Gastrocnemius medialis (tissue), 4 donors: ENCODE results near the gene MACIR. TPM values are rescaled to one million over a fixed set of nuclear protein-coding genes. Genes with fewer than 3 reads are reported as not detected.

Experiments used
- ATAC-seq, 2 donors: fragments of 150-250 bp; one replicate each; pipeline ENCODE4 v1.9.1; 2016
- DNase-seq, 2 donors: peaks; one replicate each; pipeline ENCODE4 v3.0.0-alpha.2; 2019
- H3K27ac ChIP-seq, 4 donors: fragments of 200-600 bp; sonication (generic); 1 replicate in 1 of 4; 2 replicates in 3 of 4; pipeline ENCODE4 v1.5.1; 2016 to 2018; ENCODE audit warnings: mild to moderate bottlenecking in 2 of 4, moderate library complexity in 1 of 4
- H3K27me3 ChIP-seq, 3 donors: fragments of 200-600 bp; sonication (generic) in 2 of 3; 1 replicate in 1 of 3; 2 replicates in 2 of 3; pipeline versions ENCODE4 v1.5.1 to v1.6.0; 2016 to 2019; ENCODE audit warnings: mild to moderate bottlenecking in 1 of 3, moderate library complexity in 1 of 3
- H3K36me3 ChIP-seq, 2 donors: fragments of 200-600 bp; sonication (generic) in 1 of 2; one replicate each; pipeline ENCODE4 v1.5.1; 2017 to 2018
- H3K4me1 ChIP-seq, 2 donors: fragments of 200-600 bp; sonication (generic) in 1 of 2; one replicate each; pipeline ENCODE4 v1.5.1; 2016 to 2017; ENCODE audit warnings: mild to moderate bottlenecking in 2 of 2
- H3K4me3 ChIP-seq, 4 donors: fragments of 200-600 bp; sonication (generic) in 3 of 4; 1 replicate in 1 of 4; 2 replicates in 3 of 4; pipeline ENCODE4 v1.5.1; 2016 to 2019; ENCODE audit warnings: mild to moderate bottlenecking in 2 of 4
- H3K9me3 ChIP-seq, 3 donors: fragments of 200-600 bp; sonication (generic) in 2 of 3; 1 replicate in 1 of 3; 2 replicates in 2 of 3; pipeline ENCODE4 v1.5.1; 2016 to 2019
- CTCF ChIP-seq, 5 experiments: fragments of 450-650 bp in 3 of 5; fragments of 200-600 bp in 2 of 5; sonication (generic) in 2 of 5; IDR thresholded peaks in 4 of 5; conservative IDR thresholded peaks in 1 of 5; 1 replicate in 4 of 5; 2 replicates in 1 of 5; pipeline ENCODE4 v1.5.1; 2016 to 2019; ENCODE audit warnings: antibody characterized with exemption in 5 of 5, mild to moderate bottlenecking in 3 of 5, moderate library complexity in 3 of 5
- POLR2A ChIP-seq, 2 donors: fragments of 450-650 bp; IDR thresholded peaks; one replicate each; pipeline ENCODE4 v1.6.1; 2017; ENCODE audit warnings: antibody characterized with exemption in 2 of 2, mild to moderate bottlenecking in 2 of 2, moderate library complexity in 2 of 2
- in situ Hi-C, 4 donors: fragments of 200-750 bp; cut with MboI; loops; one replicate each; pipeline versions ENCODE4 v1.15.0 to v1.8.0; 2017; ENCODE audit warnings: low sequenced_read_pairs in 4 of 4
- intact Hi-C: fragments of 100-400 bp; cut with DNase I; formaldehyde crosslinking; loops from one replicate; pipeline ENCODE4 v1.15.1; 2023; ENCODE audit warnings: low total_unique reads
- total RNA-seq, 4 donors: library from RNA; depleted of rRNA; stranded (reverse); fragments of >200 nt; gene quantifications; one replicate each; pipeline versions ENCODE4 v1.1.0 to v1.2.3, GENCODE V29; 2016

Gene MACIR
- total RNA-seq, 4 donors from 2014 or later, result 8.0 to 26.6 (median 21.7) TPM

- Histone ChIP-seq H3K27me3 (no peaks in the 10 kb centered on the region), H3K36me3 (no peaks in the 10 kb centered on the region), H3K4me1 (no peaks in the 10 kb centered on the region), H3K27ac (no peak overlapping the region), H3K4me3 (no peak overlapping the region), H3K9me3 (no peaks in the 10 kb centered on the region)
- intact Hi-C loops, result no loop called here
- DNase-seq (no peak), ATAC-seq (no peak)
- in situ Hi-C loops, result no loop called here
- TF ChIP-seq CTCF (IDR thresholded peaks at IDR 0.05 in 4 of 5, conservative IDR thresholded peaks at IDR 0.05 in 1 of 5), result no peak
- no peak for TF ChIP-seq POLR2A (IDR thresholded peaks at IDR 0.05)
These were observed 11.4 kb upstream of the MACIR start for GRCh38 chr5:103247118-103247517.

DNA sequence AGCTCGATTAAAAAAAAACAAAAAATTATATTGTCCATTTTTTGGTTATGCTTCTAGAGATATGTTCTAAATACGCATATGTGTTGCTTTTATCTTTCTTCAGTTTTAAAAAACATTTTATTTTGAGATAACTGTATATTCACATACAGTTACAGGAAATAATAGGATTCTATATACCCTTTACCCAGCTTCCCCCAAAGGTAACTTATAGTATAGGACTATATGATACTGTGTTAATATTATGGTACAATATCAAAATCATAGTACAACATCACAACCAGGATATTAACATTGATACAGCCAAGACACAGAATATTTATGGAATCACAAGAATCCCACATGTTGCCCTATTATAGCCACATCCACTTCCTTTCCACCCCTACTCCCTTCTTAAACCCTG, 9.5 kb upstream of the MACIR start:
- intact Hi-C loops (no loop called here), in situ Hi-C loops (no loop called here)
- Histone ChIP-seq H3K36me3 (no peaks in the 10 kb centered on the region), H3K9me3 (no peaks in the 10 kb centered on the region), H3K4me3 (no peak overlapping the region), H3K27ac (no peak overlapping the region), H3K4me1 (no peaks in the 10 kb centered on the region), H3K27me3 (no peaks in the 10 kb centered on the region)
- DNase-seq (no peak), ATAC-seq (no peak)
- TF ChIP-seq CTCF (IDR thresholded peaks at IDR 0.05 in 4 of 5, conservative IDR thresholded peaks at IDR 0.05 in 1 of 5), result no peak
- no peak for TF ChIP-seq POLR2A (IDR thresholded peaks at IDR 0.05)

GRCh38 chr5:103254921-103255320, 3.6 kb upstream of the MACIR start:
- TF ChIP-seq POLR2A (IDR thresholded peaks at IDR 0.05) (no peak), CTCF (IDR thresholded peaks at IDR 0.05 in 4 of 5, conservative IDR thresholded peaks at IDR 0.05 in 1 of 5) (no peak)

GRCh38 chr5:103255691-103256090, 2.9 kb upstream of the MACIR start:
- ATAC-seq (no peak), DNase-seq (no peak)
- no peaks in the 10 kb centered on the region for H3K36me3 ChIP-seq
- no peak overlapping the region for H3K4me3 ChIP-seq
- no peak overlapping the region for H3K27ac ChIP-seq
- intact Hi-C loops (loop anchor here (5.0 kb wide), 1 partner anchor 932 kb away; no protein-coding TSS in a partner anchor), in situ Hi-C loops (no loop called here)
- no peak for TF ChIP-seq CTCF (IDR thresholded peaks at IDR 0.05 in 4 of 5, conservative IDR thresholded peaks at IDR 0.05 in 1 of 5)
- no peak for TF ChIP-seq POLR2A (IDR thresholded peaks at IDR 0.05)
- H3K9me3 ChIP-seq, result no peaks in the 10 kb centered on the region
- H3K4me1 ChIP-seq, result peaks cover 13 to 17% of the 10 kb centered on the region in 2 donors
- no peaks in the 10 kb centered on the region for H3K27me3 ChIP-seq

More at GRCh38 chr5:103254921-103255320, 3.6 kb upstream of the MACIR start:
- no peaks in the 10 kb centered on the region for H3K9me3 ChIP-seq
- H3K36me3 ChIP-seq, result no peaks in the 10 kb centered on the region
- H3K27me3 ChIP-seq, result no peaks in the 10 kb centered on the region
- DNase-seq, result no peak
- no peak for ATAC-seq
- in situ Hi-C loops, result no loop called here
- no peak overlapping the region for H3K27ac ChIP-seq
- intact Hi-C loops, result loop anchor here (5.0 kb wide), 1 partner anchor 932 kb away; no protein-coding TSS in a partner anchor
- peaks cover 7 to 9% of the 10 kb centered on the region in 2 donors for H3K4me1 ChIP-seq
- H3K4me3 ChIP-seq, result no peak overlapping the region

DNA sequence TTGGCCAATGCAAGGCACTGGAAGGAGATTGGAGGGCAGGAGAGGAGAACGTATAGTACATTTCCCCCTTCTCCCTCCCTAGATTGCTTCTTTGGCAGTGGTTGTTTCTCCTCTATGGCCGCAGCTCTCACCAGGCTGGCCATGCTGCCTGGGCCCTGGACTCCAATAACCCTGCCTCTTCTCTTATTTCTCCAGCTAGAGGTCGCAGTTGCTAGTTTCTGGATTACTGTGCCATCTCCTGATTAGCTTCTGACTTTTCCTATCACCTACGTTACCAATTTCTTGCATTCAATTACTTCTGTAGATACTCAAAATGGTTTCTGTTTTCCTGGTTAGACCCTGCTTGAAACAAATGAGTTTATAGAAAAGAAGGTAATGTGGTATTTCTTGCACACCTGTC, 2.4 kb upstream of the MACIR start:
- Histone ChIP-seq H3K36me3 (no peaks in the 10 kb centered on the region), H3K27me3 (no peaks in the 10 kb centered on the region), H3K4me1 (peaks cover 18 to 22% of the 10 kb centered on the region in 2 donors), H3K9me3 (no peaks in the 10 kb centered on the region), H3K4me3 (no peak overlapping the region), H3K27ac (no peak overlapping the region)
- no peak for DNase-seq
- intact Hi-C loops (loop anchor here (5.0 kb wide), 1 partner anchor 931 kb away; no protein-coding TSS in a partner anchor), in situ Hi-C loops (no loop called here)
- TF ChIP-seq CTCF (IDR thresholded peaks at IDR 0.05 in 4 of 5, conservative IDR thresholded peaks at IDR 0.05 in 1 of 5) (no peak), POLR2A (IDR thresholded peaks at IDR 0.05) (no peak)
- no peak for ATAC-seq
